Activated CD8-positive, alpha-beta T cell treated with anti-CD3 and anti-CD28 coated beads for 36 hours (primary cell): ENCODE measurements around the gene MYLK4. TPM values are rescaled to one million over a fixed set of nuclear protein-coding genes. Genes with fewer than 3 reads are reported as not detected.

Source experiments
- ATAC-seq: fragments of 200-7000 bp; cut with Tn5 transposase; one replicate; pipeline ENCODE4 v1.10.0; 2021; ENCODE audit warnings: mild to moderate bottlenecking, moderate library complexity
- CTCF ChIA-PET: fragments of 350-600 bp; sonication (Branson Sonifier 250); formaldehyde crosslinking; loops from one replicate; lab custom pipeline; 2021; ENCODE audit warnings: antibody characterized with exemption; lab: Charles Lee
- POLR2A ChIA-PET: fragments of 350-600 bp; sonication (Branson Sonifier 250); formaldehyde crosslinking; loops from one replicate; lab custom pipeline; 2021; ENCODE audit warnings: antibody characterized with exemption; lab: Charles Lee
- DNase-seq: peaks from one replicate; pipeline ENCODE4 v3.0.0-alpha.2; 2020
- H3K27ac Mint-ChIP-seq: one replicate; pipeline ENCODE4 v1.8.0; 2021; ENCODE audit warnings: mild to moderate bottlenecking, mixed read lengths
- H3K27me3 Mint-ChIP-seq: one replicate; pipeline ENCODE4 v1.8.0; 2021; ENCODE audit warnings: mixed read lengths
- H3K36me3 Mint-ChIP-seq: one replicate; pipeline ENCODE4 v1.8.0; 2021; ENCODE audit warnings: low read depth, mixed read lengths
- H3K4me1 Mint-ChIP-seq: one replicate; pipeline ENCODE4 v1.8.0; 2021; ENCODE audit warnings: low read depth, mixed read lengths
- H3K4me3 Mint-ChIP-seq: one replicate; pipeline ENCODE4 v1.8.0; 2021; ENCODE audit warnings: mild to moderate bottlenecking, moderate library complexity, mixed read lengths
- H3K9me3 Mint-ChIP-seq: one replicate; pipeline ENCODE4 v1.8.0; 2021; ENCODE audit warnings: mixed read lengths
- intact Hi-C: fragments of 100-400 bp; cut with micrococcal nuclease; formaldehyde crosslinking; loops from one replicate; pipeline ENCODE4 v1.10.0; 2022
- total RNA-seq, 2 experiments: library from RNA; stranded (reverse); gene quantifications; one replicate each; pipeline ENCODE4 v1.2.3, GENCODE V29; 2021
- TF ChIP-seq, protein P1 (sequence below): fragments of 200-600 bp; IDR thresholded peaks from one replicate; pipeline ENCODE4 v1.8.0; 2022; ENCODE audit warnings: antibody characterized with exemption, mild to moderate bottlenecking

Gene MYLK4
- total RNA-seq, 2 experiments from 2014 or later: 0.09 to 0.11 TPM

DNA sequence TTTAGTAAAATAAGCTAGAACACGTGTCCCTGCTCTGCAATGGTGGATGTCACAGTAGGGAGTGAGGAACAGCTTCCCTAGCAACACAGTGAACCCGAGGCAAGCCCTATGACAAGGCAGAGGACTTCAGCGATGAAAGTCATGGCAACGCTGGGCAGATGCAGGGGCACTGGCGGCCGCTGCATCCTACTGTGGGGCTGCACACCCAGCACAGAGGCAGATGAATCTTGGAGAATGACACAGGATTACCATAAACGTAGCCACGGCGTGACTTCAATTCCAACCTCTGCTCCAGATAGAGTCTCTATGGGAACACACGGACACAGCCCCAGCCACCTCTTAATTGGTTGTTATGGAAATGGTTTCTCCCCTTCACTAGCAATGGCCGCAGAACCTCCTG is 64.2 kb downstream of the MYLK4 start:
- Mint-ChIP-seq H3K27me3 (no peaks in the 10 kb centered on the region), H3K4me1 (no peaks in the 10 kb centered on the region), H3K27ac (no peak overlapping the region), H3K4me3 (no peak overlapping the region), H3K9me3 (no peaks in the 10 kb centered on the region), H3K36me3 (no peaks in the 10 kb centered on the region)
- TF ChIP-seq, protein P1, sequence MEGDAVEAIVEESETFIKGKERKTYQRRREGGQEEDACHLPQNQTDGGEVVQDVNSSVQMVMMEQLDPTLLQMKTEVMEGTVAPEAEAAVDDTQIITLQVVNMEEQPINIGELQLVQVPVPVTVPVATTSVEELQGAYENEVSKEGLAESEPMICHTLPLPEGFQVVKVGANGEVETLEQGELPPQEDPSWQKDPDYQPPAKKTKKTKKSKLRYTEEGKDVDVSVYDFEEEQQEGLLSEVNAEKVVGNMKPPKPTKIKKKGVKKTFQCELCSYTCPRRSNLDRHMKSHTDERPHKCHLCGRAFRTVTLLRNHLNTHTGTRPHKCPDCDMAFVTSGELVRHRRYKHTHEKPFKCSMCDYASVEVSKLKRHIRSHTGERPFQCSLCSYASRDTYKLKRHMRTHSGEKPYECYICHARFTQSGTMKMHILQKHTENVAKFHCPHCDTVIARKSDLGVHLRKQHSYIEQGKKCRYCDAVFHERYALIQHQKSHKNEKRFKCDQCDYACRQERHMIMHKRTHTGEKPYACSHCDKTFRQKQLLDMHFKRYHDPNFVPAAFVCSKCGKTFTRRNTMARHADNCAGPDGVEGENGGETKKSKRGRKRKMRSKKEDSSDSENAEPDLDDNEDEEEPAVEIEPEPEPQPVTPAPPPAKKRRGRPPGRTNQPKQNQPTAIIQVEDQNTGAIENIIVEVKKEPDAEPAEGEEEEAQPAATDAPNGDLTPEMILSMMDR: no peak
- ChIA-PET CTCF (interaction anchor here (1.2 kb wide), 1 partner anchor 11 kb away, joined by 4 read pairs; no protein-coding TSS in a partner anchor), POLR2A (no interaction called here)
- intact Hi-C loops: no loop called here
- no peak for ATAC-seq
- DNase-seq: no peak

DNA sequence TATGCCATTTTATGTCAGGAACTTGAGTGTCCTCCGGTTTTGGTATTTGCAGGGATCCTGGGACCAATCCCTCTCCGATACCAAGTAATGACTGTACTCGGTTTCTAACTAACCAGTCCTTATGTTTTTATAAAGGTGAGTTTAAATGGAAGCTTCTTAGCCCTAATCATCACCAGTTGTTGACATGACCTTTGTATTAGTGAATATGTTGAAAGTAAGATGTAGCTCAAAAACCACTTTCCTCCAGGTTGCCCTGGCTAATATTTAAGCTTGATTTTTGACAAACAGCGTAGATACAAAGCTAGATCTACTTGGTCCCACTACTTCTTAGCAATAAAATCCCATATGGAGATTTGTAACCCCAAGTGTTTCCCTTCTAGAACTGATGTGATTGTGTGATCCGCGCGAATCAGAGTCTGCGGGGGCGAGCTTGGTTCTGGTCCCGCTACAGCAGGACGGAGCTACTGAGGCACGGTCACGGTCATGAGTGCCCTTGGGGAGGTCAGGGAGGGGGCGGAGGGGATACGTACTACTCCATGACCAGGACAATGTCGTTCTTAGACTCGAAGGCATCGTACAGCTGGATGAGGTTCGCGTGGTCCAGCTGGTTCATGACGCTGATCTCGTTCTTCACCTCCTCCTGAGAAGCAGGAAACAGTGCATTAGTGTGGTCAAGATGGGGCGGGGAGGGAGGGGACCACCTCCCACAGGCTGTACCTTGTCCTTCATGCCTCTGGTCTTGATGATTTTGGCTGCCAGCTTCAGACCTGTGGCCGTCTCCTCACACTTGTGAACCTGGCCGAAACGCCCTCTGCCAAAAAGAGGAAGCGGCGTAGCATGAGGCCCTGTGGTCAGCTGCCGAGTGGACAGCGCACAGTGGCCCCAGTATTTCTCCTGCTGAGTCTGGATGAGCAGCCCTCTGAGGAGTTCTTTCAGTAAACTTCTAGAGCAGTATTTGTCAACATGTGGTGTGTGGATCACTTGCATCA is 65.7 kb downstream of the MYLK4 start:
- TF ChIP-seq, protein P1: no peak
- H3K9me3 Mint-ChIP-seq: no peaks in the 10 kb centered on the region
- no peaks in the 10 kb centered on the region for H3K27me3 Mint-ChIP-seq
- no peak for DNase-seq
- H3K27ac Mint-ChIP-seq: no peak overlapping the region
- ATAC-seq: no peak
- intact Hi-C loops: no loop called here
- no peaks in the 10 kb centered on the region for H3K36me3 Mint-ChIP-seq
- H3K4me3 Mint-ChIP-seq: no peak overlapping the region
- CTCF ChIA-PET: interaction anchor here (0.6 kb wide), 1 partner anchor 43 kb away, joined by 3 read pairs; no protein-coding TSS in a partner anchor
- H3K4me1 Mint-ChIP-seq: no peaks in the 10 kb centered on the region
- POLR2A ChIA-PET: no interaction called here

- Mint-ChIP-seq H3K36me3 (no peaks in the 10 kb centered on the region), H3K9me3 (no peaks in the 10 kb centered on the region), H3K27me3 (no peaks in the 10 kb centered on the region), H3K4me3 (no peak overlapping the region), H3K27ac (no peak overlapping the region), H3K4me1 (no peaks in the 10 kb centered on the region)
- ChIA-PET CTCF (no interaction called here), POLR2A (no interaction called here)
- DNase-seq (no peak), ATAC-seq (no peak)
- intact Hi-C loops: no loop called here
- TF ChIP-seq, protein P1: no peak
Measured at GRCh38 chr6:2684103-2684749, 66.5 kb downstream of the MYLK4 start.

GRCh38 chr6:2680264-2680922 is 70.3 kb downstream of the MYLK4 start:
- no peaks in the 10 kb centered on the region for H3K27me3 Mint-ChIP-seq
- DNase-seq: no peak
- ChIA-PET CTCF (no interaction called here), POLR2A (no interaction called here)
- no peaks in the 10 kb centered on the region for H3K36me3 Mint-ChIP-seq
- no peak overlapping the region for H3K4me3 Mint-ChIP-seq
- no peaks in the 10 kb centered on the region for H3K9me3 Mint-ChIP-seq
- no peak overlapping the region for H3K27ac Mint-ChIP-seq
- intact Hi-C loops: no loop called here
- no peaks in the 10 kb centered on the region for H3K4me1 Mint-ChIP-seq
- TF ChIP-seq, protein P1: no peak
- ATAC-seq: no peak
